GM19328 (cell line): ENCODE measurements around the gene GORAB.
A peak's percentile ranks its signal among the peaks of the same experiment; 100 is the strongest.

Experiments used
- ATAC-seq: cut with Tn5 transposase; IDR thresholded peaks from one replicate; pipeline ENCODE4 v1.9.1; 2021; ENCODE audit warnings: mild to moderate bottlenecking, moderate library complexity; ENCODE audit not compliant: unreplicated experiment

The GORAB gene

GRCh38 chr1:170531758-170532657 lies at the start of gene GORAB:
TSS of gene GORAB (plus strand) at chr1:170532166. CDS start at chr1:170532224, 58 bp downstream.
- peak; percentile 99 for ATAC-seq

GRCh38 chr1:170483051-170483450 lies 48.9 kb upstream of the GORAB start:
- ATAC-seq: no peak

GRCh38 chr1:170487503-170487902 lies 44.5 kb upstream of the GORAB start:
- no peak for ATAC-seq

GRCh38 chr1:170491291-170491690 lies 40.7 kb upstream of the GORAB start:
- ATAC-seq: no peak

- no peak for ATAC-seq
Observed at GRCh38 chr1:170494369-170494768, 37.6 kb upstream of the GORAB start.

GRCh38 chr1:170495006-170495405 lies 37.0 kb upstream of the GORAB start:
- ATAC-seq: no peak

GRCh38 chr1:170498876-170499275 lies 33.1 kb upstream of the GORAB start:
- ATAC-seq: no peak

- ATAC-seq: no peak
Observed at GRCh38 chr1:170503665-170504064, 28.3 kb upstream of the GORAB start.

- ATAC-seq: no peak
Observed at GRCh38 chr1:170510163-170510562, 21.8 kb upstream of the GORAB start.

- no peak for ATAC-seq
Observed at GRCh38 chr1:170511038-170511437, 20.9 kb upstream of the GORAB start.

GRCh38 chr1:170513138-170513537 lies 18.8 kb upstream of the GORAB start:
- ATAC-seq: no peak

GRCh38 chr1:170518185-170518834 lies 13.7 kb upstream of the GORAB start:
- ATAC-seq: no peak

GRCh38 chr1:170518965-170519364 lies 13.0 kb upstream of the GORAB start:
- no peak for ATAC-seq

GRCh38 chr1:170520601-170521000 lies 11.4 kb upstream of the GORAB start:
- ATAC-seq: no peak

GRCh38 chr1:170521818-170522217 lies 10.1 kb upstream of the GORAB start:
- no peak for ATAC-seq

GRCh38 chr1:170530972-170531757 lies 801 bp upstream of the GORAB start:
- ATAC-seq: no peak

GRCh38 chr1:170533298-170533697 lies 1.3 kb downstream of the GORAB start:
- no peak for ATAC-seq

- no peak for ATAC-seq
Observed at GRCh38 chr1:170534626-170535147, 2.7 kb downstream of the GORAB start.

GRCh38 chr1:170535418-170535817 lies 3.5 kb downstream of the GORAB start:
- no peak for ATAC-seq

- ATAC-seq: no peak
Observed at GRCh38 chr1:170536924-170537551, 5.1 kb downstream of the GORAB start.
